Osteoblast (primary cell): ENCODE measurements around the gene KRTDAP. TPM values are rescaled to one million over a fixed set of nuclear protein-coding genes. Genes with fewer than 3 reads are reported as not detected.
A peak's percentile ranks its signal among the peaks of the same experiment; 100 is the strongest.

Source experiments
- DNase-seq: peaks from one replicate; pipeline ENCODE4 v3.0.0; 2011; ENCODE audit warnings: low spot score, mixed read lengths; ENCODE audit not compliant: insufficient read length; ENCODE audit errors: missing footprints
- H2AFZ ChIP-seq: 2 replicates; pipeline ENCODE4 v1.6.0; 2011; ENCODE audit warnings: mild to moderate bottlenecking, low read length
- H3K27ac ChIP-seq: 2 replicates; pipeline ENCODE4 v1.5.1; 2011; ENCODE audit warnings: mild to moderate bottlenecking, low read depth, low read length, moderate library complexity
- H3K27me3 ChIP-seq: 2 replicates; pipeline ENCODE4 v1.6.0; 2012; ENCODE audit warnings: mild to moderate bottlenecking, control low read depth, inconsistent platforms, low read length, moderate library complexity; ENCODE audit not compliant: insufficient read depth
- H3K36me3 ChIP-seq: 2 replicates; pipeline ENCODE4 v1.5.1; 2011; ENCODE audit warnings: mild to moderate bottlenecking, low read length, control low read depth, moderate library complexity; ENCODE audit not compliant: insufficient read depth
- H3K4me1 ChIP-seq: 2 replicates; pipeline ENCODE4 v1.5.1; 2011; ENCODE audit warnings: mild to moderate bottlenecking, low read length, control low read depth, moderate library complexity; ENCODE audit not compliant: insufficient read depth
- H3K4me2 ChIP-seq: 2 replicates; pipeline ENCODE4 v1.6.0; 2011; ENCODE audit warnings: mild to moderate bottlenecking, low read length; ENCODE audit not compliant: insufficient read depth
- H3K4me3 ChIP-seq: fragments of 200-600 bp; sonication (generic); 3 replicates; pipeline ENCODE4 v1.5.1; 2012; ENCODE audit warnings: mild to moderate bottlenecking, low read length, inconsistent platforms; ENCODE audit not compliant: insufficient read depth
- H3K79me2 ChIP-seq: 2 replicates; pipeline ENCODE4 v1.6.0; 2012; ENCODE audit warnings: mild to moderate bottlenecking, low read length, control low read depth, inconsistent platforms; ENCODE audit not compliant: insufficient read depth
- H3K9me3 ChIP-seq: 2 replicates; pipeline ENCODE4 v1.5.1; 2011; ENCODE audit warnings: low read depth, low read length, control low read depth
- H4K20me1 ChIP-seq: 2 replicates; pipeline ENCODE4 v1.6.0; 2012; ENCODE audit warnings: mild to moderate bottlenecking, low read length, control low read depth; ENCODE audit not compliant: insufficient read depth
- CTCF ChIP-seq: IDR thresholded peaks from 2 replicates; pipeline ENCODE4 v1.5.1; 2011; ENCODE audit warnings: mild to moderate bottlenecking, low read depth, low read length, moderate library complexity; ENCODE audit errors: extremely low read depth
- total RNA-seq: library from RNA; depleted of rRNA; stranded (reverse); fragments of >200 nt; gene quantifications from 2 replicates; pipeline ENCODE4 v1.2.3, GENCODE V29; 2012

KRTDAP gene
- total RNA-seq, 1 donor, result not detected

- no peaks in the 10 kb centered on the region for H3K79me2 ChIP-seq
- H3K27ac ChIP-seq, result no peak overlapping the region
- peaks cover 40% of the 10 kb centered on the region for H3K27me3 ChIP-seq
- no peaks in the 10 kb centered on the region for H3K9me3 ChIP-seq
- no peak for TF ChIP-seq CTCF
- H3K4me1 ChIP-seq, result peaks cover 5% of the 10 kb centered on the region
- no peak overlapping the region for H2AFZ ChIP-seq
- H3K4me3 ChIP-seq, result no peak overlapping the region
- DNase-seq, result peak; percentile 72
- no peaks in the 10 kb centered on the region for H3K36me3 ChIP-seq
- H3K4me2 ChIP-seq, result no peak overlapping the region
- H4K20me1 ChIP-seq, result no peaks in the 10 kb centered on the region
Observed at GRCh38 chr19:35506011-35506410, 15.7 kb upstream of the KRTDAP start.

GRCh38 chr19:35502751-35503150, 12.5 kb upstream of the KRTDAP start:
- Histone ChIP-seq H3K27ac (no peak overlapping the region), H3K27me3 (peaks cover 10% of the 10 kb centered on the region), H3K9me3 (no peaks in the 10 kb centered on the region), H3K4me3 (no peak overlapping the region), H2AFZ (no peak overlapping the region), H4K20me1 (no peaks in the 10 kb centered on the region), H3K4me2 (no peak overlapping the region), H3K36me3 (no peaks in the 10 kb centered on the region), H3K79me2 (no peaks in the 10 kb centered on the region), H3K4me1 (no peaks in the 10 kb centered on the region)
- peak; percentile 4 for DNase-seq
- no peak for TF ChIP-seq CTCF

GRCh38 chr19:35501684-35502083, 11.4 kb upstream of the KRTDAP start:
- Histone ChIP-seq H3K9me3 (no peaks in the 10 kb centered on the region), H3K79me2 (no peaks in the 10 kb centered on the region), H3K36me3 (no peaks in the 10 kb centered on the region), H4K20me1 (no peaks in the 10 kb centered on the region), H3K27ac (no peak overlapping the region), H3K27me3 (no peaks in the 10 kb centered on the region), H3K4me1 (no peaks in the 10 kb centered on the region), H2AFZ (no peak overlapping the region), H3K4me3 (no peak overlapping the region), H3K4me2 (no peak overlapping the region)
- no peak for TF ChIP-seq CTCF
- DNase-seq, result no peak

GRCh38 chr19:35500611-35501010, 10.3 kb upstream of the KRTDAP start:
- H3K27ac ChIP-seq, result no peak overlapping the region
- H4K20me1 ChIP-seq, result no peaks in the 10 kb centered on the region
- no peaks in the 10 kb centered on the region for H3K9me3 ChIP-seq
- no peak overlapping the region for H3K4me2 ChIP-seq
- TF ChIP-seq CTCF, result no peak
- no peaks in the 10 kb centered on the region for H3K79me2 ChIP-seq
- no peak overlapping the region for H2AFZ ChIP-seq
- H3K4me1 ChIP-seq, result no peaks in the 10 kb centered on the region
- no peaks in the 10 kb centered on the region for H3K27me3 ChIP-seq
- H3K36me3 ChIP-seq, result no peaks in the 10 kb centered on the region
- DNase-seq, result peak; percentile 47
- no peak overlapping the region for H3K4me3 ChIP-seq
